Stomach (tissue), 9 donors: ENCODE results near the gene KCNT1. TPM values are rescaled to one million over a fixed set of nuclear protein-coding genes. Genes with fewer than 3 reads are reported as not detected.

Experiments
- DNase-seq, 2 donors: peaks; one replicate each; pipeline versions ENCODE4 v3.0.0 to v3.0.0-alpha.2; 2013 to 2019
- H3K27ac ChIP-seq, 5 donors: fragments of 200-600 bp in 4 of 5; sonication (generic) in 4 of 5; one replicate each; pipeline ENCODE4 v1.5.1; 2013 to 2019; ENCODE audit warnings: mild to moderate bottlenecking in 1 of 5, moderate library complexity in 1 of 5
- H3K27me3 ChIP-seq, 3 donors: fragments of 200-600 bp; sonication (generic); one replicate each; pipeline ENCODE4 v1.5.1; 2017 to 2019; ENCODE audit warnings: mixed run types in 1 of 3
- H3K36me3 ChIP-seq, 4 donors: fragments of 200-600 bp; sonication (generic); 1 replicate in 3 of 4; 2 replicates in 1 of 4; pipeline ENCODE4 v1.5.1; 2016 to 2019
- H3K4me1 ChIP-seq, 4 donors: fragments of 200-600 bp; sonication (generic); one replicate each; pipeline ENCODE4 v1.5.1; 2016 to 2019
- H3K4me3 ChIP-seq, 4 donors: fragments of 200-600 bp; sonication (generic) in 3 of 4; one replicate each; pipeline ENCODE4 v1.5.1; 2016 to 2019; ENCODE audit warnings: mild to moderate bottlenecking in 1 of 4
- H3K9me3 ChIP-seq, 4 donors: fragments of 200-600 bp; sonication (generic); one replicate each; pipeline ENCODE4 v1.5.1; 2016 to 2019
- EP300 ChIP-seq: sonication (generic); formaldehyde crosslinking; IDR thresholded peaks from one replicate; pipeline ENCODE4 v1.6.1; 2017; ENCODE audit warnings: antibody characterized with exemption
- POLR2A ChIP-seq, 4 donors: fragments of 450-650 bp; IDR thresholded peaks; one replicate each; pipeline ENCODE4 v1.6.1; 2016; ENCODE audit warnings: antibody characterized with exemption in 4 of 4, control low read depth in 2 of 4, mild to moderate bottlenecking in 1 of 4, moderate library complexity in 1 of 4
- POLR2AphosphoS5 ChIP-seq, 3 donors: sonication (generic); formaldehyde crosslinking; IDR thresholded peaks; one replicate each; pipeline ENCODE4 v1.6.1; 2016; ENCODE audit warnings: antibody characterized with exemption in 3 of 3
- WGBS, 5 donors: extraction: QIAGEN DNeasy Blood & Tissue Kit in 3 of 5; methylation state at CpG; one replicate each; pipeline versions ENCODE4 v1.1.5 to v1.1.7; 2013 to 2018; 5-methylcytosine and 5-hydroxymethylcytosine counted together
- intact Hi-C: fragments of 100-400 bp; cut with DNase I; formaldehyde crosslinking; loops from one replicate; pipeline ENCODE4 v1.15.1; 2023; ENCODE audit warnings: low total_unique reads
- polyA plus RNA-seq, 3 donors: library from polyadenylated mRNA; stranded (reverse); fragments of 200-250 nt; gene quantifications; one replicate each; pipeline ENCODE4 v1.2.3, GENCODE V29; 2013
- total RNA-seq, 5 donors: library from RNA; depleted of rRNA; stranded (reverse); fragments of >200 nt; gene quantifications; one replicate each; pipeline versions ENCODE4 v1.1.0 to v1.2.3, GENCODE V29; 2014 to 2016
- TF ChIP-seq, protein P1 (sequence below), 7 experiments: fragments of 450-650 bp in 4 of 7; fragments of 200-600 bp in 3 of 7; sonication (generic) in 3 of 7; IDR thresholded peaks; one replicate each; pipeline ENCODE4 v1.5.1; 2016 to 2019; ENCODE audit warnings: antibody characterized with exemption in 7 of 7, control low read depth in 2 of 7, mild to moderate bottlenecking in 1 of 7
- donor health status: healthy with polysubstance abuse.
- donor health status: Bipolar disorder and iron deficiency.
- donor health status: healthy.

The KCNT1 gene
- total and polyA plus RNA-seq, 8 donors = 0.10 to 12.9 (median 0.37) TPM; not detected in 4

DNA sequence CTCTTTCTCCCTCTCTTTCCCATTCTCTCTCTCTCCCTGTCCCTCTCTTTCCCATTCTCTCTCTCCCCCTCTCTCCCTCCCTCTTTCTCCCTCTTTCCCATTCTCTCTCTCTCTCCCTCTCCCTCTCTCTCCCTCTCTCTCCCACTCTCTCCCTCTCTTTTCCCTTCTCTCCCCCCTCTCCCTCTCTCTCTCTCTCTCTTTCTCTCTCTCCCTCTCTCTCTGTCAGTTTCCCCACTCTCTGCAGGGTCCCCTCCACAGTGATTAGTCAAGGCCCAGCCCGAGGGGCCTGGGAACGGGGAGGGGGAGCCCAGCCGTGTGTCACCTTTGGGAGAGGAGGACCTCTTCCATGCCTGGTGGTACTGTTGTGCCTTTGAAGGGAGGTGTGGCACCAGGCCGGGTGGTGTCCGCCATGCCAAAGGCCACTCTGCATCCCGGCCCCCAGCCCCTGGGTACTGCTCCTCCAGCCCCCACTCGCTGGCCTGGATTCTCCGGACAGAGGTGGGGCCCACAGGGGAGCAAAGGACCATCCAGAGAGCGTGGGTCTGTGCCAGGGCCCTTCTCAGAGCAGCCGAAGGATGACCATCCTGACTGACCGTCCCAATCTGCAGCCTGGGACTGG, 25.4 kb downstream of the KCNT1 start:
- no peaks in the 10 kb centered on the region for H3K4me1 ChIP-seq
- no peak overlapping the region for H3K27ac ChIP-seq
- WGBS, 5 donors = 36 to 51% (median 48%) methylated on average over 9 to 11 of the region's 11 CpGs
- no peak for DNase-seq
- no peaks in the 10 kb centered on the region for H3K36me3 ChIP-seq
- intact Hi-C loops = no loop called here
- TF ChIP-seq POLR2A (IDR thresholded peaks at IDR 0.05) (no peak), POLR2AphosphoS5 (IDR thresholded peaks at IDR 0.05) (no peak), EP300 (no peak)
- TF ChIP-seq, protein P1, sequence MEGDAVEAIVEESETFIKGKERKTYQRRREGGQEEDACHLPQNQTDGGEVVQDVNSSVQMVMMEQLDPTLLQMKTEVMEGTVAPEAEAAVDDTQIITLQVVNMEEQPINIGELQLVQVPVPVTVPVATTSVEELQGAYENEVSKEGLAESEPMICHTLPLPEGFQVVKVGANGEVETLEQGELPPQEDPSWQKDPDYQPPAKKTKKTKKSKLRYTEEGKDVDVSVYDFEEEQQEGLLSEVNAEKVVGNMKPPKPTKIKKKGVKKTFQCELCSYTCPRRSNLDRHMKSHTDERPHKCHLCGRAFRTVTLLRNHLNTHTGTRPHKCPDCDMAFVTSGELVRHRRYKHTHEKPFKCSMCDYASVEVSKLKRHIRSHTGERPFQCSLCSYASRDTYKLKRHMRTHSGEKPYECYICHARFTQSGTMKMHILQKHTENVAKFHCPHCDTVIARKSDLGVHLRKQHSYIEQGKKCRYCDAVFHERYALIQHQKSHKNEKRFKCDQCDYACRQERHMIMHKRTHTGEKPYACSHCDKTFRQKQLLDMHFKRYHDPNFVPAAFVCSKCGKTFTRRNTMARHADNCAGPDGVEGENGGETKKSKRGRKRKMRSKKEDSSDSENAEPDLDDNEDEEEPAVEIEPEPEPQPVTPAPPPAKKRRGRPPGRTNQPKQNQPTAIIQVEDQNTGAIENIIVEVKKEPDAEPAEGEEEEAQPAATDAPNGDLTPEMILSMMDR (IDR thresholded peaks at IDR 0.05) = no peak
- H3K9me3 ChIP-seq = peaks cover 0 to 14% (median 13%) of the 10 kb centered on the region in 4 donors
- peaks cover 0 to 71% (median 13%) of the 10 kb centered on the region in 3 donors for H3K27me3 ChIP-seq
- H3K4me3 ChIP-seq = no peak overlapping the region

DNA sequence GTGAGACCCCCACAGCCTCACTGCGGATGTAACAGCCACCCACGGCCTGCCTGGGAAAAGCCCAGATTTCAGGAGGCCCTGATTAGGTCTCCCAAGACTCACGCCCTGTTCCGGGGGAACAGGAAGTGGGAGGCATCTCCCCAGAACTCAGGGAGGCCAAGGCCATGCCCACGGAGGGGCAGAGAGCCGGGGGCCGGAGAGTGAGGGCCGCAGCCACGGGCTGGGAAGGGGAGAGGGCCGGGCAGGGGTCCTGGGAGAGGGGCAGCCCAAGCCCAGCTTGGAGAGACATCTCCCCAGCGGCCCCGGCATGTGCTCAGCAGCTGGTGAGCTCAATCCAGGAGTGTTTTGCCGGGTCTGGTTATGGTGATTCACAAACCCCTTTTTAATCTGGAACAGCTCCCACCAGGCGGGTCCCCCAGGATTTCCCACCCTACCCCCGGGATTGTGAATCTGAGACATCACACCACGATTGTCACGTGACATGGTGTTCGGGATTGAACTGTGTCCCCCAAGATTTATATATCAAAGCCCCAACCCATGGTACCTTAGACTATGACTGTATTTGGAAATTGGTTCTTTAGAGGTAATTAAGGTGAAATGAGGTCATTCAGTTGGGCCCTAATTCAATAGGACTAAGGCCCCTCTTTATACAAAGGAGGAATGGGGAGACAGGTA, 26.6 kb downstream of the KCNT1 start:
- TF ChIP-seq POLR2A (IDR thresholded peaks at IDR 0.05) (no peak), POLR2AphosphoS5 (IDR thresholded peaks at IDR 0.05) (no peak), EP300 (no peak)
- TF ChIP-seq, protein P1 (IDR thresholded peaks at IDR 0.05) = no peak
- intact Hi-C loops = no loop called here
- Histone ChIP-seq H3K4me3 (no peak overlapping the region), H3K36me3 (no peaks in the 10 kb centered on the region), H3K4me1 (no peaks in the 10 kb centered on the region), H3K27ac (no peak overlapping the region), H3K9me3 (peaks cover 0 to 16% (median 14%) of the 10 kb centered on the region in 4 donors), H3K27me3 (peaks cover 0 to 60% (median 13%) of the 10 kb centered on the region in 3 donors)
- DNase-seq = no peak
- WGBS, 5 donors = 55 to 66% (median 62%) methylated on average over 13 to 18 of the region's 18 CpGs

DNA sequence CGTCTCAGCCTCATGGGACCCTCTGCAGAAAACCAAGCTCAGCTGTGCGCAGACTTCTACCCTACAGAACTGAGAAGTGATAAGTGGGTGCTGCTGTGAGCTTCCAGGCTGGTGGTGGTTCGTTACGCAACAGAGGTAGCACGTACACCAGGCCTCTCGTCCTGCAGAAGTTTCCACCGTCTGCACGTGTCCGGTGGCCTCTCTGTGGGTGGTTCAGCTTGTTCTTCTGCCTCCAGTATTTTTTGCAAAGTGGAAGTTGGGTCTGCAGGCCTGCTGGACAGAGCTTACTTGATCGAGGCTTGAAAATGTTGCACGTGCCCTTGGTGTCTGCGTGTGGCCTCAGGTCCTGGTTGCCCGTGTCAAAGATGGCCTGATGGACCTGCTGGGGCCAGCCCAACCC, 27.5 kb downstream of the KCNT1 start:
- H3K36me3 ChIP-seq = no peaks in the 10 kb centered on the region
- peaks cover 0 to 16% (median 14%) of the 10 kb centered on the region in 4 donors for H3K9me3 ChIP-seq
- intact Hi-C loops = no loop called here
- WGBS, 5 donors = 71 to 86% (median 82%) methylated on average over 13 of the region's 13 CpGs
- peaks cover 0 to 60% (median 18%) of the 10 kb centered on the region in 3 donors for H3K27me3 ChIP-seq
- no peak overlapping the region for H3K27ac ChIP-seq
- no peak for TF ChIP-seq POLR2A (IDR thresholded peaks at IDR 0.05)
- H3K4me1 ChIP-seq = no peaks in the 10 kb centered on the region
- no peak for DNase-seq
- H3K4me3 ChIP-seq = no peak overlapping the region

DNA sequence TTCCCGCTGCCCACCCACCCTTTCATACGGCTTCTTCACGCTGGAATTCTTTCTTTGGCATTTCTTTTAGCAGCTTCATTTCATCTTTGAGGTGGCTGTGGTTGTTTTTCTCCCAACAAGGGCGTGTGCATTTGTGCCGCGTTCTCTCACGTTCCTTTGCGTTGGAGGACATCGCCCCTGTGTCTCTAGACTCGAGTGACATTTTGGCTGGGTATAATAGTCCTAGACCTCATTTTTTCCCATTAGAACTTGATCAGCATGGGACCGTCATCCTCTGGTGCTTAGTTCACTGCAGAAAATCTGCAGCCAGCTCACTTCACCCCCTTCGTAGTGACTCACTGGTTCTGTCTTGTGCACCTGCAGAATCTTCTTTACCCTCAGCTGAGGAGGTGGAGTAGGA, 29.5 kb downstream of the KCNT1 start:
- Histone ChIP-seq H3K4me1 (no peaks in the 10 kb centered on the region), H3K36me3 (no peaks in the 10 kb centered on the region), H3K4me3 (no peak overlapping the region), H3K27me3 (peaks cover 0 to 60% (median 24%) of the 10 kb centered on the region in 3 donors), H3K27ac (no peak overlapping the region), H3K9me3 (peaks cover 0 to 20% (median 14%) of the 10 kb centered on the region in 4 donors)
- no peak for DNase-seq
- intact Hi-C loops = no loop called here
- TF ChIP-seq POLR2AphosphoS5 (IDR thresholded peaks at IDR 0.05) (no peak), EP300 (no peak), POLR2A (IDR thresholded peaks at IDR 0.05) (no peak)
- TF ChIP-seq, protein P1 (IDR thresholded peaks at IDR 0.05) = no peak
- WGBS, 5 donors = 89 to 94% (median 91%) methylated on average over 12 of the region's 12 CpGs
